HG02588 (cell line): ENCODE results near the gene MST1.

Experiments
- ATAC-seq: cut with Tn5 transposase; IDR thresholded peaks from one replicate; pipeline ENCODE4 v1.9.1; 2021; ENCODE audit warnings: mild to moderate bottlenecking, moderate library complexity; ENCODE audit not compliant: unreplicated experiment

MST1 gene

DNA sequence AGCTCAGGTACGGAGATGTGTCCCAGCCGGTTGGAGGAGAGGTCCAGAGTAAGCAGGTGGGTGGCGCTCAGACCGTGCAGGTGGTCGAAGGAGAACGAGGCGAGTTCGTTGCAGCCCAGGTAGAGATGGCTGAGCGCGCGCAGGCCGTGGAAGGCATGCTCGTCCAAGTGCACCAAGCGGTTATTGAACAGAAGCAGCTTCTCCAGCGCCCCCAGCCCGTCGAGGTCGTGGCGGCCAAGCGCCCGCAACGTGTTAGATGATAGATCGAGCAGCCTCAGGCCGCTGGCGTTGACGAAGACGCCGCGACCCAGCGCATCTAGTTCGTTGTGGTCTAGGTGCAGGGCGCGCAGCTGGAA lies 29.6 kb upstream of the MST1 start:
- ATAC-seq: no peak

DNA sequence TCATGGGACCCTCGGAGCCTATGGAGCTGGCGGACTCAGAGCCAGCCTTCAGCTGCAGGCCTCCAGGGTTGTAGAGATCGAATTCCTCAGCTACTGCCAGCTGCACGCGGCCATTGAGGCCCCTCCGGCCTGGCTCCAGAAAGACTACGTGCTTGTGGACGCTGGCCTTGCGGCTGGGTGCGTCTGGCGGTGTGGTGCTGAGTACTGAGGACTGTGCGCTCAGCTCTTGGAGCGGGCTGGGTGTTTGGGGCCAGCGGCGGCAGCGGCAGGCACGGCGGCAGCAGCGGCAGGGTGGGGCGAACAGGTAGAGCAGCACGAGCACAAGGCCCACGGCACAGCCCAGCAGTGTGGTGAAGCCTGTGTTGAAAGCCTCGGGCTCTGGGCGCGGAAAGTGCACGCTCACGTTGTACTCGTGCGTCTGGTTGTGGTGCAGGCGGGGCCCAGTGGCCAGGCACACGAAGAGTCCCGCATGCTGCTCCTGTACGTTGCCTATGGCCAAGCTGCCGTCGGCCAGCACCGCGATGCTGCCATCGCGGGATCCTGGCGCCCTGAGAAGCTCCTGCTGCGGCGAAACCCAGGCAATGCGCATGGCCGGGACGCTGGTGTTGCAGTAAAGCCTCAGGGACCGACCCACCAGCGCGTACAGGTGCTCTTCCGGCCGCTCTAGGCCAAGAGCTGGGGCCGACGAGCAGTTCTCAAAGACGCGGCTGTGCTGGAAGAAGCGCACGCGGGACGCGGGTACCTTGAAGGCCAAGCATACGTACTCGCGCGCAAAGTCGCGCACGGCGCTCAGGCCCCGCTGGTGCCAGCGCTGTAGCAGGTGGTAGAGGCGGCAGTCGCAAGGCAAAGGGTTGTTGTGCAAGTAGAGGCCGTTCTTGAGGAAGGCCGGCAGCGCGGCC lies 28.9 kb upstream of the MST1 start:
- ATAC-seq: no peak

DNA sequence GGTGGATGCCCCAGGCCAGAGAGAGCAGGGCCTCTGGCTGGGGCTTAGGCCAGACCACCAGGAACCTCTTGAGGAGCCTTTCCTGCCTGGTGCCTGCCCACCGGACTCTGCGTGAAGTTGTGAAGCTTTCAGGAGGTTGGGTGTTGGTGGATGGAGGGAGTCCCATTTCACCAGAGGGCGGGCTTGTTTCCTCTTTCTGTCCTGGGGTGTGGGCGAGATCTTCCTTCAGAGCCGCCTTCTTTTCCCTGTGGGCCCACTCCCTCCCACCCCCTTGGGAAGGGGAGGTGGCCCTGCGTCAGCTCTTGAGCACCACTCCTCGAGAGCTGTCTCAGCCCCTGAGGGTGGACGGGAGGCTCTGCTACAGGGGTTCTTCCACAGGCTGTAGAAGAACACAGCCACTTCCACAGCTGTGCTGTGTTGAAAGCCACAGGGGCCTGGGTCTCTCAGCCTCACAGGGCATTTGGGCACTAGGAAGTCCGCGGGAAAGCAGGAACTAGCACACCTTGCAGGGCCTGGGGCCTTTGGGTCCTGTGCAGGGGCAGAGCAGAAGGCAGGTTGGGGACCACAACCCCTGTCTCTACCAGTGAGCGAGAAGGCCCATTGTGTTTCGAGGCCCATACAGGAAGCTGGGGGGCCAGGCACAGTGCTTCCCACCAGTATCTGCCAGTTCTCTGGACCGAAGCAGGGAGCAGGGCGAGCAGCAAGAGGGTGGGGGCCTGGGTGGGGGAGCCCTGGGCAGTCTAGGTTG lies 28.1 kb upstream of the MST1 start:
- ATAC-seq: no peak

DNA sequence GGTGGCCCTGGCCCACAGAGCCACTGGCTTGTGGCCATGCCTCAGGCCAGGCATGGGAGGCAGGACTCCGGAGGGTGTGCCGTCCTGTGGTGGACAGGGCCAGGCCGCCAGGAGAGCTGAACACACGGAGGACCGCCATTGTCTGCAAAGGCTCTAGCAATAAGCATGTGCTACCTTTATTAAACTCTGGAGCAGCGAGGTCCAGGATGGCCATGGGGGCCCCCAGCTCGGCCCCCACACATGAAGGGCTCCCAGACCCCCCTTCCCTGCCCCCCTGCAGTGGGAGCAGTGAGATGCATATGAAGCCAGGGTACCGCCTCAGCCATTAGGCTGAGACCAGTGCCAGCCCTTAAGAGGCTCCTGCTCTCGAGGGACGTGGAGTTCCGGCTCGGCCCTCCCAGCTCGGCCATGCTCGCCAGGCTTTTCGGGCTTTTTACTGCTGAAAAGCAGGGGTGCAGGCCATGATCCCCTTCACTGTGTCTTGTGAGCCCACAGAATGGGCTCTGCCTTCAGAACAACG lies 27.5 kb upstream of the MST1 start:
- no peak for ATAC-seq

DNA sequence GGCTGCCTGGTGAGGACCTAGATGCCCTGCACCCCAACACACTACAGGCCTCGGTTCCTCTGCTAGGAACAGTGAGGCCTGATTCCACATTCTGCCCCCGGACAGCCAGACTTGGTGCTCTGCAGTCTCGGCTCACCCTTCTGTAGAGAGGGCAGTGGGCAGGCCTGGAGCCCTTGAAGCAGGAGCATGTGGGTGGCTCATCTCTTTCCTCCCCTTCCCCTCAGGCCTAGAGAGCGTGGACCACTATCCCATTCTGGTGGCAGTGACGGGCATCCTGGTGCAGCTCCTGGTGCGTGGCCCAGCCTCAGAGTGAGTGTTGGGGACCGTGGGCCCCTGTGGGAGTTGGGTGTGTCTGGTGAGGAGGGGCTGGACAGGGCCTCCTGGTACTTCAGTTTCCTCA lies 26.9 kb upstream of the MST1 start:
- ATAC-seq: no peak

DNA sequence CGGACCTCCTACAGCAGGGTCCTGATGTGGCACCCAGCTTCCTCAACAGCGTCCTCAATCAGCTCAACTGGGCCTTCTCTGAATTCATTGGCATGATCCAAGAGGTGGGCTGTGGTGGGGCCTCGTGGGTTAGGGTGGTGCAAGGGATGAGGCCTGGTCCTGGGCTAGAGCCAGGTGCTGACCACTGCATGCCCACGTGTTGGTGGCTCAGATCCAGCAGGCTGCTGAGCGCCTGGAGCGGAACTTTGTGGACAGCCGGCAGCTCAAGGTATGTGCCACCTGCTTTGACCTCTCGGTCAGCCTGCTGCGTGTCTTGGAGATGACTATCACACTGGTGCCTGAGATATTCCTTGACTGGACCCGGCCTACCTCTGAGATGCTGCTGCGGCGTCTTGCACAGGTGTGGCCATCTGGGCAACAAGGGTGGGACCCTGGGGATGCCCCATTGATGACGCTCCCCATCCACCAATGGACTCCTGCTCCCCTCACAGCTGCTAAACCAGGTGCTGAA lies 26.4 kb upstream of the MST1 start:
- no peak for ATAC-seq

DNA sequence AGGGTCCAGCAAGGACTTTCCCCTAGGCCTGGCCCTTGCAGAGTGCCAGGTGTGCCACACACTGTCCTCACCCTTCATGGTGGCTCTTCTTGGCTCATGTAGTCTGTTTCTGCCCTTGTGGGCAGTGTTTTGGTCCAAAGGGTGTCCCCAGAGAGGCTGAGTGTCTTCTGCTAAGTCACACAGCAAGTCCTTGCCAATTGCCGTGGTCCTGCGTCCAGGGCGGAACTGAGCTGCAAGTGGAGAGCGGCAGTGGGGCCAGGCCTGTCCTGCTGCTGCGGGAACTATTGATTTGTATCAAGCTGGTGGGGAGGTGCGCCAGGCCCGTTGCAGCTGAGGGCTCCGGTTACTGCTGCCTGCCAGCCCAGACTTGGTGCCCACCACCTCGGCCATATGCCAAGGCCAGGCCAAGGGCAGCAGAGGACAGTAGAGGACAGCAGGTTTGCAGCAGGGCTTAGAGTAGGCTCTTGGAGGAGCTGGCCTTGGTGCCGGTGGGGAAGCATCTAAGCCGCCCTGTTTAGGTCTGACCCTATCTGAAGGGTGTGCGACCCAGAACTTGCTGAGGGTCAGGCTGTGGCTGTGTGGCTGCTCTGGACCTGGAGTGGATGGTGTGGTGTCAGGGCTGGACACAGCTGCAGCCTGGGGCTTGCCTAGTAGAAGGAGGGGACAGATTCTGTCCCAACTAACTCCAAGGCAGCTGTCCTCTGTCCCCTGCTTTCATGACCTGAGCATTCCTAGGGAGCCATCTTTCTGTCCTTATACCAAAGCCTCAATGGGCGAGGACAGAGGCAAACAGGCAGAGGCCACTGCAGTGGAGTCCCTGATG lies 25.7 kb upstream of the MST1 start:
- ATAC-seq: no peak

DNA sequence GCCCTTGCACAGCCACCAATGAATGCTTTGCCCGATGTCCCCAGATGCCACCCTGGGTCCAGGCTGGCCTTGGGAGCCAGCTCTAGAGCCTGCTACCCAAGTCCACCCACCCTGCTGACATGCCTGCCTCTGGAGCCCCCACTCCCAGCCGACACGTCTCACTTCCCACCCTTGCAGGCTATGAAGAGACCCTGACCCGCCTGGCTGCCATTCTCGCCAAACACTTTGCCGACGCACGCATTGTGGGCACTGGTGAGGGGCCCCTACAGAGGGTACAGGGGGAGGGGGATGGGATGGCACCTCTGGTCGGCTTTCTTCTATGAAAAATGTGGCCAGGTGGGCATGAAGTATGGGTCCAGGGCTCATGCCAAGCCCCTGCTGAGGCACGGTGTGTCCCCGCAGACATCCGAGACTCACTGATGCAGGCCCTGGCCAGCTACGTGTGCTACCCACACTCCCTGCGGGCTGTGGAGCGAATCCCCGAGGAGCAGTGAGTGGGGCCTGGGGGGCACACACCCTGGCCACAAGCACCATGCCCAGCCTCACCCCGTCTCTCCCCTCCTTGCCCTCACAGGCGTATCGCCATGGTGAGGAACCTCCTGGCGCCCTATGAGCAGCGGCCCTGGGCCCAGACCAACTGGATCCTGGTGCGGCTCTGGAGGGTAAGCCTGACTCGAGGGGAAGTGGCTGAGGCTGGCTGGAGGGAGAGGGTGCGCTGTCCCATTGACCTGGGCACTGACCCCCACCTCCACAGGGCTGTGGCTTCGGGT lies 24.2 kb upstream of the MST1 start:
- ATAC-seq: no peak

DNA sequence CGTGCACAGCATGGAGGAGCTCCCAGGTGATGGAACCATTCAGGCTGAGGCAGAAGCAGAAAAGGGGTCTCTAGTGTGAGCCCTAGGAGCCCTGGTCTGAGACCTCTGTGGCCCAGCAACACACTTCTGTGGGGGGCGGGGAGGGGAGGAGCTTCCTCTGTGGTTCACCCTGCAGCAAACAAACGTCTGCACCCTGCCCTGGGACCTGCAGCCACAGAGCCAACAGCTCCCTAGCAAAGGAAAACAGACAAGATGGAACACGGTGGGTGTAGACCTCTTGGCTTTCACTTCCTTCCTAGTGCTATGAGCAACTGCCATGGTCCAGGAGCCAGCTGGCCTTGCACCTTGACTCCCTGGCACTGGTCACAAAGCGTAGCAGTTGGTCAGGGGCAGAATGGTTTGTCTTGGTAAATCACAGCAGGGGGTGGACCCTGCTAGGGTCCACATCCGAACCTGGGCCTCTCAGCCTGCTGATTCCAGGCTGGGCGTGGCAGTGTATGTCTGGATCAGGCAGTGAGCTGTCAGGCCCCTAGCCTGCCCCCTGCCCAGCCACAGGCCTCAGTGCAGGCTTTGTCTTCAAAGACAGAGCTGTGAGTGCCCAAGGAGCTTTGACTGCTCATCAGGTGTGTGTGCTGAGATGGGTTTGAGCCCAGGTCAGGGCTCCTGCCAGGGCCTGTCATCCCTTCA lies 23.5 kb upstream of the MST1 start:
- no peak for ATAC-seq

DNA sequence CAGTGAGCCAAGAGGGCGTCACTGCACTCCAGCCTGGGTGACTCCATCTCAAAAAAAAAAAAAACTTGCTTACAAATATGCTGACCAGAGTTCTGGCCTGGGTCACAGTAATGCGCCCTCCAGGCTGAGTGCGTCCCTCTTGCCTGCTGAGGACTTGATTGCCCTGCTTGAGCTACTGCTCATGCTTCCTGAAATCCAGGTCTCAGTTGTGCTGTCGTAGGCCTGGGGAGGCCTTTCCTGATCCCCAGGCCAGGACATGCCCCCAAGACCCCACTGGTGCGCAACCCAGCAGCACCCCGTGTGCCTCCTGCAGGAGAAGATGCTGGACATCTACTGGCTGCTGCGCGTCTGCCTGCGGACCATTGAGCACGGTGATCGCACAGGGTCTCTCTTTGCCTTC lies 22.9 kb upstream of the MST1 start:
- ATAC-seq: no peak

DNA sequence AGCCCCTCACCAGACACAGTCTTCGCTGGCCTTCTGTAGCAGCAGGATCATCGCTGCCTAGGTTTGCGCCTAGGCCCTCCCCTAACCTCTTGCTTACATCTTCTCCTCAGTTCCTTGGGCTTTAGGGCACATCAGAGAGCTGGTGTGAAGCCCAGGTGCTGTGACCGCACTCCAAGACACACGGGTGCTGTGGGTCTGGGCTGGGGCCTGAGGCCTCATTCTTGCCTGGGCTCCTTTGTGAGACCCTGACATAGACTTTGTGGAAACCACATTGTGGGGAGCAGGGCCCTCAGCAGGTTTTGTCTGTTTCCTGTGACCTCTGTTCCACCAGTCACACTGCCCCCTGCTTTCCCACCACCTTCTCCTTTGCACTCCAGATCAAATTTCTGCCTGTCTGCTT lies 22.2 kb upstream of the MST1 start:
- no peak for ATAC-seq

DNA sequence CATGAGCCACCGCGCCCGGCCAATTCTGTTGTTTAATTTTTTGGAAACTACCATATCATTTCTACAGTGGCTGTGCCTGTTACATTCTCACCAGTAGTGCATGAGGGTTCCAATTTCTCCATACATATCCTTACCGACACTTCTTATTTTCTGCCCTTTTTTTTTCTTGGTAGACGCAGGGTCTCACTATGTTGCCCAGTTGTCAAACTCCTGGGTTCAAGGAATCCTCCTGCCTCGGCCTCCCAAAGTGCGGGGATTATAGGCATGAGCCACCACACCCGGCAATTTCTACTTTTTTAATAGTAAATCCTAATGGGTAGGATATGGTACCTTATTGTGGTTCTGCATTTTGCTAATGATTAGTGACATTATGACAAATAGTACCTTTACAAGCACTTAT lies 20.6 kb upstream of the MST1 start:
- no peak for ATAC-seq

DNA sequence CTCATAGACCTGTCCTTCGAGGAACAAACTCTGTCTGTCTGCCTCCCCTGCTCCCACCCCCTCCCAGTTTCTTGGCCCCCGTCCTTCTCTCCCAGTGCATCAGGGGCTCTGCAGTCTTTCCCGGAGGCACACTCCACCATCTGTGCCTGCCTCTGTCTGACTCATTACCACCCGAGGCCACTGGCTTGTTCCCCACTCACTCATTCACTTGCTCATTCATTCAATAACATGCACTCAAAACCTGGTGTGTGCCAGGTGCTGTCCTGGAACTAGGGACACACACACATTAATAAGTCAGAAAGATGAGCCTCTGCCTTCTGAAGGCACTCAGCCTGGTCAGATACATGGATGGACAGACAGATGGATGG lies 17.8 kb upstream of the MST1 start:
- ATAC-seq: no peak

DNA sequence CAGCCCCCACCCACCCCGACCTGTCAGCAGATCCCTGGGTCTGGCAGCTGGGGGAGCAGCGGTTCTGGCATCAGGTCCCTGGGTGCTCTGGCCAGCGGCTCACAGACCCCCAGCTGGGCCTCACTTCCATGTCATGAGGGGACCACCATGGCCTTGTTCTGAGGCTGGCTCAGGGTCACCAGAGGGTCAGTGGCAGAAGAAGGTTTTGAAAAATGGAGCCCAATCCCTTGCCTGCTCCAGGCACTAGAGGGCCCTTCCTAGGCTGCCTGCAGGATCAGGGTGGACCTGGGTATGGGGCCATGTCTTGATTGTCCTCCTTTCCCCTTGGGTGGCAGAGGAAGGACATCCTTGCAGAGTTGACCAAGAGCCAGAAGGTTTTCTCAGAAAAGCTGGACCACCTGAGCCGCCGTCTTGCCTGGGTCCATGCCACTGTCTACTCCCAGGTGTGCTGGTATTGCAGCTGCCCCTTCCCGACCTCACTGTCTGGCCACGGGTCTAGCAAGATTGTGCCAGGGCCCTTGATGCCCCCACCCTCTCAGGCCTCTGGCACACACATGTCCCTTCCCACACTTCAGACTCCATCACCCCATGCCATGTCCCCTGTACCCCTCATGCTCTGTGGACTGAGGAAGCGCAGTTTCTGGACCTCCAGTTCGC lies 17.3 kb upstream of the MST1 start:
- no peak for ATAC-seq

DNA sequence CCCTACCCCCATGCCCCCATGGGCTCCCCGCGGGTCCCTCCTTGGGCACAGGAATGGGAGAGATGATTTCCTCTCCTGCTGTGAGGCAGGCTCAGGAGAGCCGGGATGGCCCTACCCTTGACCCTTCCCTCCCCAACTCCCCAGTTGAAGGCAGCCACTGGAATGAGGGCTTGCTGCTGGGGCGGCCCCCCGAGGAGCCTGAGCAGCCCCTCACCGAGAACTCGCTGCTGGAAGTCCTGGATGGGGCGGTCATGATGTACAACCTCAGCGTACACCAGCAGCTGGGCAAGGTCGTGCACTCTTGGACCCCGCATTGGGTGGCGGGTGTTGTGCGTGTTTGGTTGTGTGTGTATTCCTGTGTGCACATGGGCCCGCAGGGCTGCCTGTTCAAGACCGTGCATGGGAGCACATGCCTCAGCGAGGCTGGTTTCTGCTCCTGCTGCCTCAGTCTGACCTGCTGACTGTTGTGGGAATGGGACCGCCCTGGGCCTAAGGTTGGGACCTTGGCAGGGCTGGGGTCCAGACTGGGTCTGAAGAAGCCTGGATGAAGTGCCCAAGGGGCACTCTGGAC lies 16.2 kb upstream of the MST1 start:
- ATAC-seq: no peak

DNA sequence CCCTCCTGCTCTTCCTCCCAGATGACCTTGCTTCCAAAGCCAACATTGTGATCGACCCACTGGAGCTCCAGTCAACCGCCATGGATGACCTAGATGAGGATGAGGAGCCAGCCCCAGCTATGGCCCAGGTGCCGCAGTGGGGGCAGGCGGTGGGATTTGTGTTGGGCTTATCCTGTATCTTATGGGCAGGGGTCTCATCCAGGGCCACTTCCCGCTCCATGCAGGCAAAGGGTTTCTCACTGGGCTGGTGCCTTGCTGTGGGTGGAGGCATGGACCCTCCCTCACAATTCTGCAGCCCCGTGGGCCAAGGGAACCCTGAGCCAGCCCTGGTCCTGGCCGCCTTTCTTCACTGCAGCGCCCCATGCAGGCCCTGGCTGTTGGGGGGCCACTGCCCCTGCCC lies 15.4 kb upstream of the MST1 start:
- ATAC-seq: no peak

DNA sequence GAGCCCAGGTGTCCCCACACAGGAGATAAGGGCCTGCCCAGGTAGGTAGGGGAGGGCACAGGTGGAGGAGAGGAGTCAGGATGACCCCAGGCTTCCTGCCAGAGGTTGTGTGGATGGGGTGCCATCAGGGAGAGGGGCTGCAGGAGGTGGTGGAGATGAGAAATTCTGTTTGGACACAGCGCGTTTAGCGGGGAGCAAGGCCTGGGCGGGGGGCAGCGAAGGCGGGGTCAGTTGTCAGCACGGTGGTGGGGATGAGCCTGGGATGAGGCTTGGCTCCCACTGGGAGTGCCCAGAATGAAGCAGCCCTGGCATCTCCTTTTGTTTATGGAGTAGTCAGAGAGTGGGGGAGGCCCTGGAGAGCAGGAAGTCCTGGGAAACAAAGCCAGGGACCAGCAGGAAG lies 14.7 kb upstream of the MST1 start:
- ATAC-seq: no peak

DNA sequence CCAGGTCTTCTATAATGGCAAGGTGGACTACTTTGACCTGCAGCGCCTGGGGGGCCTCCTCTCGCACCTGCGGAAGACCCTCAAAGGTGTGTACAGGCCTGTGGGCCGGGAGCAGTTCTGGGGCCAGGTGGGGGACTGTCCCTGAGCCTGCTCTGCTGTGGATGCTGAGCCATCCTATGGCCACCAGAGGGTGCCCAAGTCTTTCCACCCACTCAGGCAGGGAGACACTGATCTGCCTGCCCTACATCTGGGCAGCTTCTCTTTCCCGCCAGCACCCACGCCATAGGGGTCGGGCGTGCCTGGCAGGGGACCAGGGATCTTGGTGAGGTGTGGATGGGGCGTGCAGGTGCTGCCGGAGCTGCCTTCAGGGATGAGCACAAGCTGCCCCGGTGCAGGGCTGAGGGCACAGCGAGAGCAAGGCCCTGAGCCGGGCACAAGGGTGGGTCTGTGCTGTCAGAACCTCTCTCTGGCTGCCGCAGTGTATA lies 14.2 kb upstream of the MST1 start:
- peak; percentile 68 for ATAC-seq

DNA sequence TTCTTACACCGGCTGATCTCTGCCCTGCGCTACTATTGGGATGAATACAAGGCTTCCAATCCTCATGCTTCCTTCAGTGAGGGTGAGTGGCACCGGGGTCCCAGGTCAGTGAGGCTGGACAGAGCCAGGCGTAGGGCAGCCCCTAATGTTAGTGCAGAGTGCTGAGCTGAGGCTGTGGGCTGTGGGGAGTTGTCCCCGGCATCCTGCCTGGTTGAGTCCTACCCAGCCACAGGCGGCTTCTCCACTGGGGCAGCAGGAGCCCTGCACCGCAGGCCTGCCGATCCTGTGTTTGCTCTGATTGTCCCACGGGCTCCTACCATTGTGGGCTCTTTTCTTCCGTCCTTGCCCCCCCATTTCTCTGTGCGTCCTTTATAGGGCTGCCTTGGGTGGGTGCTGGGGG lies 13.4 kb upstream of the MST1 start:
- no peak for ATAC-seq
